ENCODE data around the gene CHST15. TPM values are rescaled to one million over a fixed set of nuclear protein-coding genes. Genes with fewer than 3 reads are reported as not detected.

Gene CHST15
- polyA plus RNA-seq, 1 donor from 2014 or later, result 0.79 TPM

DNA sequence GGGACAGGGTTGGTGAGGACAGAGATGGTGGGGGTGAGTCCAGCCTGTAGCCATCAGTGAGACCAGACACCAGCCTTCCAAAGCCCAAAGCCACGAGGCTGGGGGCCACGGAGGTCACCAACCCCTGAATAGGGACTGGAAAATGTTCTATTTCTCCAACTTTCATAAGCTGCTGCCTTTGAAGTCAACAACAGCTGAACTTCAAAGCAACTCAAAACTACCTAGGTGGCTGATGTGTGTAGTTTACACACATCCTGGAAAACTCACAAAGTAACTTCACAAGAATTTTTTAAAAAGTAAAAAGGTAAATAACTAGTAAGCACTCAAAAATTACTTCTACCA is 88.8 kb downstream of the CHST15 start:
- H3K79me2 ChIP-seq (replicated peaks; ENCODE audit: insufficient read depth, low read length), result no peaks in the 10 kb centered on the region
- H3F3A ChIP-seq (ENCODE audit: insufficient read depth, low read length, poor library complexity, severe bottlenecking), result no peaks in the 10 kb centered on the region
- H3K4me2 ChIP-seq (ENCODE audit: low read length), result no peak overlapping the region
- TF ChIP-seq EP300 (conservative IDR thresholded peaks at IDR 0.05; ENCODE audit: poor library complexity, severe bottlenecking) (no peak), EZH2 (IDR thresholded peaks at IDR 0.05; ENCODE audit: borderline replicate concordance, insufficient read depth, low read length, poor library complexity, severe bottlenecking) (no peak), POLR2AphosphoS5 (IDR thresholded peaks at IDR 0.05) (no peak), SMC3 (conservative IDR thresholded peaks at IDR 0.05; ENCODE audit: poor library complexity) (no peak)
- TF ChIP-seq, protein P1, sequence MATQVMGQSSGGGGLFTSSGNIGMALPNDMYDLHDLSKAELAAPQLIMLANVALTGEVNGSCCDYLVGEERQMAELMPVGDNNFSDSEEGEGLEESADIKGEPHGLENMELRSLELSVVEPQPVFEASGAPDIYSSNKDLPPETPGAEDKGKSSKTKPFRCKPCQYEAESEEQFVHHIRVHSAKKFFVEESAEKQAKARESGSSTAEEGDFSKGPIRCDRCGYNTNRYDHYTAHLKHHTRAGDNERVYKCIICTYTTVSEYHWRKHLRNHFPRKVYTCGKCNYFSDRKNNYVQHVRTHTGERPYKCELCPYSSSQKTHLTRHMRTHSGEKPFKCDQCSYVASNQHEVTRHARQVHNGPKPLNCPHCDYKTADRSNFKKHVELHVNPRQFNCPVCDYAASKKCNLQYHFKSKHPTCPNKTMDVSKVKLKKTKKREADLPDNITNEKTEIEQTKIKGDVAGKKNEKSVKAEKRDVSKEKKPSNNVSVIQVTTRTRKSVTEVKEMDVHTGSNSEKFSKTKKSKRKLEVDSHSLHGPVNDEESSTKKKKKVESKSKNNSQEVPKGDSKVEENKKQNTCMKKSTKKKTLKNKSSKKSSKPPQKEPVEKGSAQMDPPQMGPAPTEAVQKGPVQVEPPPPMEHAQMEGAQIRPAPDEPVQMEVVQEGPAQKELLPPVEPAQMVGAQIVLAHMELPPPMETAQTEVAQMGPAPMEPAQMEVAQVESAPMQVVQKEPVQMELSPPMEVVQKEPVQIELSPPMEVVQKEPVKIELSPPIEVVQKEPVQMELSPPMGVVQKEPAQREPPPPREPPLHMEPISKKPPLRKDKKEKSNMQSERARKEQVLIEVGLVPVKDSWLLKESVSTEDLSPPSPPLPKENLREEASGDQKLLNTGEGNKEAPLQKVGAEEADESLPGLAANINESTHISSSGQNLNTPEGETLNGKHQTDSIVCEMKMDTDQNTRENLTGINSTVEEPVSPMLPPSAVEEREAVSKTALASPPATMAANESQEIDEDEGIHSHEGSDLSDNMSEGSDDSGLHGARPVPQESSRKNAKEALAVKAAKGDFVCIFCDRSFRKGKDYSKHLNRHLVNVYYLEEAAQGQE (IDR thresholded peaks at IDR 0.05; ENCODE audit: borderline replicate concordance), result no peak
- TF ChIP-seq, protein P2, sequence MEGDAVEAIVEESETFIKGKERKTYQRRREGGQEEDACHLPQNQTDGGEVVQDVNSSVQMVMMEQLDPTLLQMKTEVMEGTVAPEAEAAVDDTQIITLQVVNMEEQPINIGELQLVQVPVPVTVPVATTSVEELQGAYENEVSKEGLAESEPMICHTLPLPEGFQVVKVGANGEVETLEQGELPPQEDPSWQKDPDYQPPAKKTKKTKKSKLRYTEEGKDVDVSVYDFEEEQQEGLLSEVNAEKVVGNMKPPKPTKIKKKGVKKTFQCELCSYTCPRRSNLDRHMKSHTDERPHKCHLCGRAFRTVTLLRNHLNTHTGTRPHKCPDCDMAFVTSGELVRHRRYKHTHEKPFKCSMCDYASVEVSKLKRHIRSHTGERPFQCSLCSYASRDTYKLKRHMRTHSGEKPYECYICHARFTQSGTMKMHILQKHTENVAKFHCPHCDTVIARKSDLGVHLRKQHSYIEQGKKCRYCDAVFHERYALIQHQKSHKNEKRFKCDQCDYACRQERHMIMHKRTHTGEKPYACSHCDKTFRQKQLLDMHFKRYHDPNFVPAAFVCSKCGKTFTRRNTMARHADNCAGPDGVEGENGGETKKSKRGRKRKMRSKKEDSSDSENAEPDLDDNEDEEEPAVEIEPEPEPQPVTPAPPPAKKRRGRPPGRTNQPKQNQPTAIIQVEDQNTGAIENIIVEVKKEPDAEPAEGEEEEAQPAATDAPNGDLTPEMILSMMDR (IDR thresholded peaks at IDR 0.05; ENCODE audit: poor library complexity, severe bottlenecking), result no peak
- H3K9me2 ChIP-seq (ENCODE audit: insufficient read depth, low read length), result no peaks in the 10 kb centered on the region
- no peaks in the 10 kb centered on the region for H4K20me1 ChIP-seq (ENCODE audit: insufficient read depth)
- no peak overlapping the region for H3K27ac ChIP-seq (ENCODE audit: low read length)
- no peak overlapping the region for H2AFZ ChIP-seq (ENCODE audit: low read depth, low read length)
- H3K4me3 ChIP-seq (ENCODE audit: low read length), result no peak overlapping the region
- no peaks in the 10 kb centered on the region for H3K9me3 ChIP-seq (ENCODE audit: low read length)
- no peak overlapping the region for H3K9ac ChIP-seq (ENCODE audit: low read length)
- no peaks in the 10 kb centered on the region for H3K36me3 ChIP-seq (ENCODE audit: insufficient read depth, low read length)
- no peaks in the 10 kb centered on the region for H3K27me3 ChIP-seq (ENCODE audit: insufficient read depth, low read depth, low read length)

DNA sequence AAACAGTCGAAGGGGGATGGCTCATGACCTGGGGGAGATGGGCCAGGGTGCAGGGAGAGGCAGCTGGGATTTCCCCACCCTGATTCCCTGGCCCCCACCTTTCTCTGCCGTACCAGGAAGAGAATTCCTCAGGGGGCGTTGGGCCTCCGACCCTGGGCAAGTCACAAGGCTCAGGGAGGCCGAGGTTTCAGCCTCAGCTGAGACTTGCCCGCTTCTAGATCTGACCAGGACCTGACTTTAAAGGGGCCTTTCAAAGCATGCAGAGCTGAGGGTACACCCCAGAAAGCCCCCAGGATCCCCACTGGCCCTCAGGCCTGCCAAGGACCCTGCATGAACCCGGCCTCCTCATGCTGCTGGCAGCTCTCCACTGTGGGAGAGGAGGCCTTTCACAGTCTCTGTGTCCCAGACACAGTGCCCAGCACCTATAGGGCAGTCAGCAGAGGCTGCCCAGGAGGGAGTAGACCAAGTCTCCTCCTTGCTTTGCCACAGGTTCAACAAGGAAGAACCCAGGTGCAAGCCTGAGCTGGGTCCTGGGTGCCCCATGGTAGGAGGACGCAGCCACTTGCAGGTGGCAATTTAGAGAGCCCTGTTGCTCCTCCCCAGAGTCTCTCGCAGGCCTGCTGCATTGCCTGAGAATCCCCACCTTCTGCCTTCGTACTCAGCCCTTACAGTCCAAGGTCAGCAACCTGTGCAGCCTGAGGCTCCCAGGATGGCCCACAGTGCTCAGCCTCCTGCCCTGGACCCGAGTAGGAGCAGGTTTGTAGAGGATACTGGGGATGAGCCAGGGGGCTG is 89.3 kb downstream of the CHST15 start:
- no peaks in the 10 kb centered on the region for H3F3A ChIP-seq (ENCODE audit: insufficient read depth, low read length, poor library complexity, severe bottlenecking)
- no peak overlapping the region for H3K9ac ChIP-seq (ENCODE audit: low read length)
- H3K27me3 ChIP-seq (ENCODE audit: insufficient read depth, low read depth, low read length), result no peaks in the 10 kb centered on the region
- H3K4me3 ChIP-seq (ENCODE audit: low read length), result no peak overlapping the region
- H3K79me2 ChIP-seq (replicated peaks; ENCODE audit: insufficient read depth, low read length), result no peaks in the 10 kb centered on the region
- H3K4me2 ChIP-seq (ENCODE audit: low read length), result no peak overlapping the region
- no peak overlapping the region for H3K27ac ChIP-seq (ENCODE audit: low read length)
- H3K9me2 ChIP-seq (ENCODE audit: insufficient read depth, low read length), result no peaks in the 10 kb centered on the region
- H4K20me1 ChIP-seq (ENCODE audit: insufficient read depth), result no peaks in the 10 kb centered on the region
- no peak for TF ChIP-seq EZH2 (IDR thresholded peaks at IDR 0.05; ENCODE audit: borderline replicate concordance, insufficient read depth, low read length, poor library complexity, severe bottlenecking)
- no peaks in the 10 kb centered on the region for H3K36me3 ChIP-seq (ENCODE audit: insufficient read depth, low read length)
- H3K9me3 ChIP-seq (ENCODE audit: low read length), result no peaks in the 10 kb centered on the region
- no peak overlapping the region for H2AFZ ChIP-seq (ENCODE audit: low read depth, low read length)

DNA sequence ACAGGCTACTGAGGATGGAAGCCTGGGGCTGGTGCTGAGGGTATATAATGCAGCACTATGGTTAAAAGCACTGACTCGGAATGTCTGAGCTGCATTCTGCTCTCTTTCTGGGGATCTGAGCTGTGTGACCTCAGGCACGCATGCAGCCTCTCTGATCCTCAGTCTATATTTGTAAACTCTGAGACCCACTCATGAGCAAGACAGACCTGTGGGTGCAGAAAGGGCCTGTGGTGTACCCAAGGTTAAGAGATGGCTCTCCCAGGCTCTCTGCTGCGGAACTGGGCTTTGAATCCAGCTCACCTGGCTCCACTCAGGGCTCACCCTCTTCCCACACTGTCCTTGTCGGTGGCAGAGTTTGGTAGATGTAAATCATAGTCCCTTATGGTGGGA is 89.9 kb downstream of the CHST15 start:
- no peaks in the 10 kb centered on the region for H3K27me3 ChIP-seq (ENCODE audit: insufficient read depth, low read depth, low read length)
- no peaks in the 10 kb centered on the region for H3F3A ChIP-seq (ENCODE audit: insufficient read depth, low read length, poor library complexity, severe bottlenecking)
- H3K4me3 ChIP-seq (ENCODE audit: low read length), result no peak overlapping the region
- H3K36me3 ChIP-seq (ENCODE audit: insufficient read depth, low read length), result no peaks in the 10 kb centered on the region
- H3K9ac ChIP-seq (ENCODE audit: low read length), result no peak overlapping the region
- no peak overlapping the region for H3K27ac ChIP-seq (ENCODE audit: low read length)
- TF ChIP-seq RAD21 (conservative IDR thresholded peaks at IDR 0.05) (no peak), SMC3 (conservative IDR thresholded peaks at IDR 0.05; ENCODE audit: poor library complexity) (no peak), MXI1 (conservative IDR thresholded peaks at IDR 0.05; ENCODE audit: poor library complexity, severe bottlenecking) (no peak), EZH2 (IDR thresholded peaks at IDR 0.05; ENCODE audit: borderline replicate concordance, insufficient read depth, low read length, poor library complexity, severe bottlenecking) (no peak), TAF1 (IDR thresholded peaks at IDR 0.05; ENCODE audit: low read depth) (no peak), EP300 (conservative IDR thresholded peaks at IDR 0.05; ENCODE audit: poor library complexity, severe bottlenecking) (no peak), POLR2AphosphoS5 (IDR thresholded peaks at IDR 0.05) (no peak)
- TF ChIP-seq, protein P1 (IDR thresholded peaks at IDR 0.05; ENCODE audit: borderline replicate concordance), result no peak
- TF ChIP-seq, protein P2 (IDR thresholded peaks at IDR 0.05; ENCODE audit: poor library complexity, severe bottlenecking), result no peak
- H4K20me1 ChIP-seq (ENCODE audit: insufficient read depth), result no peaks in the 10 kb centered on the region
- no peak overlapping the region for H3K4me2 ChIP-seq (ENCODE audit: low read length)
- H3K9me3 ChIP-seq (ENCODE audit: low read length), result no peaks in the 10 kb centered on the region
- H2AFZ ChIP-seq (ENCODE audit: low read depth, low read length), result no peak overlapping the region
- no peaks in the 10 kb centered on the region for H3K9me2 ChIP-seq (ENCODE audit: insufficient read depth, low read length)
- H3K79me2 ChIP-seq (replicated peaks; ENCODE audit: insufficient read depth, low read length), result no peaks in the 10 kb centered on the region
